Globus pallidus (tissue), 1 donor: Measurements from ENCODE around the gene DDX41.

Source experiments
- DNase-seq: peaks from one replicate; pipeline ENCODE4 v3.0.0-alpha.2; 2015; ENCODE audit warnings: low spot score

Gene DDX41

GRCh38 chr5:177468685-177469628 lies 47.8 kb downstream of the DDX41 start:
- DNase-seq = no peak

GRCh38 chr5:177468329-177468684 lies 48.5 kb downstream of the DDX41 start:
- DNase-seq = no peak

GRCh38 chr5:177467436-177467835 lies 49.3 kb downstream of the DDX41 start:
- DNase-seq = no peak

DNA sequence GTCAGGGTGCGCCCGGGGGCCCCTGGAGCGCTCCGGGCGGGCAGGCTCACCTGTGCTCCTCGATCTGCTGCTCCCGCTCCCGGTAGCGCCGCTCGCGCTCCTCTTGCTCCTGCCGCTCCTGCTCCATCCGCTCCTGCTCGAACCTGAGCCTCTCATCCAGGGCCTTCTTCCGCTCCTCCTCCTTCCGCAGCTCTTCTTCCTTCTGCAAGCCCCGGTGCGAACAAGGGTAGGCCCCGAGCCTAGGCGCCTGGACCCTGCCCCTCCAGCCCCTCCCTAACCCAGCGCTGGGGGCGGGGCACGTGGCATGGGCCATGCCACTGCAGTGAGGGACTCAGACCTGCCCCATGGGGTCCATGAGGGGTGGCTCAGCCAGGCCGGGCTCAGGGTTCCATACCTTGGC lies 49.9 kb downstream of the DDX41 start:
- DNase-seq = no peak

- DNase-seq = no peak
These were observed 51.7 kb downstream of the DDX41 start for GRCh38 chr5:177465044-177465443.

GRCh38 chr5:177462021-177462670 lies 54.6 kb downstream of the DDX41 start:
- DNase-seq = no peak
